AG09309 (cell line): ENCODE data around the gene TRIM42.

ENCODE experiments used
- DNase-seq: peaks from one replicate; pipeline ENCODE4 v3.0.0-alpha.2; 2010; ENCODE audit warnings: low read depth
- H3K4me3 ChIP-seq: 2 replicates; pipeline ENCODE4 v1.5.1; 2011; ENCODE audit warnings: mild to moderate bottlenecking, low read depth, low read length, moderate library complexity; ENCODE audit not compliant: control insufficient read depth
- TF ChIP-seq, protein P1 (sequence below): IDR thresholded peaks from 2 replicates; pipeline ENCODE4 v1.5.1; 2011; ENCODE audit warnings: mild to moderate bottlenecking, low read depth, low read length, inconsistent platforms; ENCODE audit not compliant: insufficient read depth, control insufficient read depth; ENCODE audit errors: missing control alignments

The TRIM42 gene

DNA sequence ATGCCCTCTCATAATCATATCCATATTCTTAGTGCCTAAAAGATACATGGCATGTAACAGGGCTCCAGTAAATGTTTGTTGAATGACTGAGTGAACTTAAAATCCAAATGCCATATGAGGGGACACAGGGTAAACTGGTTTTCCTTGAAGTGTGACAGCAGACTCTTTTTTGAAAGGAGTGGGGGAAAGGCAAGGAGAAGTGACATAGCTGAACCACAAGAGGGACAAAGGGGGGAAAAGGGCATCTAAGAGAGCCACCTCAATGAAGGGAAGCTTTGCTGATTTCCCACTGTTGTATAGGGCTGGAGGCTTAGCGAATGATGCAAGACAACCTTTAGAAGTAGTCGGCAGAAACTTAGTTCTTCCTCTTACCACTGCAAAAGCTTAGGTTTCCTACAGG lies 9.1 kb downstream of the TRIM42 start:
- TF ChIP-seq, protein P1, sequence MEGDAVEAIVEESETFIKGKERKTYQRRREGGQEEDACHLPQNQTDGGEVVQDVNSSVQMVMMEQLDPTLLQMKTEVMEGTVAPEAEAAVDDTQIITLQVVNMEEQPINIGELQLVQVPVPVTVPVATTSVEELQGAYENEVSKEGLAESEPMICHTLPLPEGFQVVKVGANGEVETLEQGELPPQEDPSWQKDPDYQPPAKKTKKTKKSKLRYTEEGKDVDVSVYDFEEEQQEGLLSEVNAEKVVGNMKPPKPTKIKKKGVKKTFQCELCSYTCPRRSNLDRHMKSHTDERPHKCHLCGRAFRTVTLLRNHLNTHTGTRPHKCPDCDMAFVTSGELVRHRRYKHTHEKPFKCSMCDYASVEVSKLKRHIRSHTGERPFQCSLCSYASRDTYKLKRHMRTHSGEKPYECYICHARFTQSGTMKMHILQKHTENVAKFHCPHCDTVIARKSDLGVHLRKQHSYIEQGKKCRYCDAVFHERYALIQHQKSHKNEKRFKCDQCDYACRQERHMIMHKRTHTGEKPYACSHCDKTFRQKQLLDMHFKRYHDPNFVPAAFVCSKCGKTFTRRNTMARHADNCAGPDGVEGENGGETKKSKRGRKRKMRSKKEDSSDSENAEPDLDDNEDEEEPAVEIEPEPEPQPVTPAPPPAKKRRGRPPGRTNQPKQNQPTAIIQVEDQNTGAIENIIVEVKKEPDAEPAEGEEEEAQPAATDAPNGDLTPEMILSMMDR: no peak
- DNase-seq: no peak
- no peak overlapping the region for H3K4me3 ChIP-seq

GRCh38 chr3:140695361-140696061 lies 17.6 kb downstream of the TRIM42 start:
- TF ChIP-seq, protein P1: no peak
- no peak for DNase-seq
- H3K4me3 ChIP-seq: no peak overlapping the region

DNA sequence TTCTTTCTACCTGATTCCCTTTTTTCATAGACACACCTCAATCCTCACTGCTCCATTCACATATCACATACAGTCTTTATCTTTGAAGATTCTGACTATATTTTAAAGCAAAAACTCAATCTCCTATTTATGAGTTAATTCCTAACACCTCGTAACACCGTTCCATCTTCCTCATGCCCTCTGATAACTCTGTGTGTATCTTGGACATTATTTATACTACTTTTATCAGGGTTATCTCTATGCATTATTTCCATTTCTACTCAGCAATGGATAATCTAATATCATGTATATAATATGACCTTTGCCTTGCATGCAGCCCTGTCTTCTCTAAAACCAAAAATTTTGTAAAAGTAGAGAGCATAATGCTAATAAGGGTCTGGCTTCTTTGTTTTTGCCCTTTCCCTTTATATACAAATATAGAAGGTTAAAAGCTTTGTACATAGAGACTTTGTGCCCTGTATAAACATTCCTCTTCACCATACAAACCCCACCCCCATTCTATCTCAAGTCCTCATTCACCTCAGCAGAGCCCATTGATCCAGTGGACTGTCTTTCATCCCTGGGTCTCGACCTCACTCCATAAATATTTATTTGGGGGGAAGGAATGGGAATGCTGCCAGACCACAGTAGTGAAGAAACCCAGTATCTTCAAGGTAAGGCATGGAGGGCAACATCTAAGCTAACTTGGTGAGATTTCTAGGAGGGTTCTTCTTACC lies 21.8 kb downstream of the TRIM42 start:
- H3K4me3 ChIP-seq: no peak overlapping the region
- TF ChIP-seq, protein P1: no peak
- DNase-seq: no peak

GRCh38 chr3:140702281-140702680 lies 24.4 kb downstream of the TRIM42 start:
- no peak overlapping the region for H3K4me3 ChIP-seq
- TF ChIP-seq, protein P1: no peak
- DNase-seq: no peak

GRCh38 chr3:140703496-140703895 lies 25.6 kb downstream of the TRIM42 start:
- DNase-seq: no peak
- TF ChIP-seq, protein P1: no peak
- H3K4me3 ChIP-seq: no peak overlapping the region

GRCh38 chr3:140704733-140705132 lies 26.9 kb downstream of the TRIM42 start:
- TF ChIP-seq, protein P1: no peak
- no peak overlapping the region for H3K4me3 ChIP-seq
- no peak for DNase-seq
